Mucosa of stomach (tissue), 1 donor: Measurements from ENCODE around the gene PTBP2.

Source experiments
- H3K27me3 ChIP-seq: one replicate; pipeline ENCODE4 v1.7.0; 2013; ENCODE audit warnings: mild to moderate bottlenecking, low read length; ENCODE audit not compliant: control insufficient read depth, insufficient read depth
- H3K36me3 ChIP-seq: one replicate; pipeline ENCODE4 v1.7.0; 2013; ENCODE audit warnings: low read length; ENCODE audit not compliant: control insufficient read depth, insufficient read depth
- H3K4me1 ChIP-seq: one replicate; pipeline ENCODE4 v1.7.0; 2013; ENCODE audit warnings: mild to moderate bottlenecking, low read length; ENCODE audit not compliant: control insufficient read depth, insufficient read depth
- H3K4me3 ChIP-seq: one replicate; pipeline ENCODE4 v1.7.0; 2013; ENCODE audit warnings: low read length
- H3K9ac ChIP-seq: one replicate; pipeline ENCODE4 v1.7.0; 2013; ENCODE audit warnings: mild to moderate bottlenecking, low read length, moderate library complexity
- H3K9me3 ChIP-seq: one replicate; pipeline ENCODE4 v1.7.0; 2013; ENCODE audit warnings: mild to moderate bottlenecking, low read length, moderate library complexity; ENCODE audit not compliant: control insufficient read depth
- donor health status: Pancreatic carcinoma.

PTBP2 gene, protein sequence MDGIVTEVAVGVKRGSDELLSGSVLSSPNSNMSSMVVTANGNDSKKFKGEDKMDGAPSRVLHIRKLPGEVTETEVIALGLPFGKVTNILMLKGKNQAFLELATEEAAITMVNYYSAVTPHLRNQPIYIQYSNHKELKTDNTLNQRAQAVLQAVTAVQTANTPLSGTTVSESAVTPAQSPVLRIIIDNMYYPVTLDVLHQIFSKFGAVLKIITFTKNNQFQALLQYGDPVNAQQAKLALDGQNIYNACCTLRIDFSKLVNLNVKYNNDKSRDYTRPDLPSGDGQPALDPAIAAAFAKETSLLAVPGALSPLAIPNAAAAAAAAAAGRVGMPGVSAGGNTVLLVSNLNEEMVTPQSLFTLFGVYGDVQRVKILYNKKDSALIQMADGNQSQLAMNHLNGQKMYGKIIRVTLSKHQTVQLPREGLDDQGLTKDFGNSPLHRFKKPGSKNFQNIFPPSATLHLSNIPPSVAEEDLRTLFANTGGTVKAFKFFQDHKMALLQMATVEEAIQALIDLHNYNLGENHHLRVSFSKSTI

DNA sequence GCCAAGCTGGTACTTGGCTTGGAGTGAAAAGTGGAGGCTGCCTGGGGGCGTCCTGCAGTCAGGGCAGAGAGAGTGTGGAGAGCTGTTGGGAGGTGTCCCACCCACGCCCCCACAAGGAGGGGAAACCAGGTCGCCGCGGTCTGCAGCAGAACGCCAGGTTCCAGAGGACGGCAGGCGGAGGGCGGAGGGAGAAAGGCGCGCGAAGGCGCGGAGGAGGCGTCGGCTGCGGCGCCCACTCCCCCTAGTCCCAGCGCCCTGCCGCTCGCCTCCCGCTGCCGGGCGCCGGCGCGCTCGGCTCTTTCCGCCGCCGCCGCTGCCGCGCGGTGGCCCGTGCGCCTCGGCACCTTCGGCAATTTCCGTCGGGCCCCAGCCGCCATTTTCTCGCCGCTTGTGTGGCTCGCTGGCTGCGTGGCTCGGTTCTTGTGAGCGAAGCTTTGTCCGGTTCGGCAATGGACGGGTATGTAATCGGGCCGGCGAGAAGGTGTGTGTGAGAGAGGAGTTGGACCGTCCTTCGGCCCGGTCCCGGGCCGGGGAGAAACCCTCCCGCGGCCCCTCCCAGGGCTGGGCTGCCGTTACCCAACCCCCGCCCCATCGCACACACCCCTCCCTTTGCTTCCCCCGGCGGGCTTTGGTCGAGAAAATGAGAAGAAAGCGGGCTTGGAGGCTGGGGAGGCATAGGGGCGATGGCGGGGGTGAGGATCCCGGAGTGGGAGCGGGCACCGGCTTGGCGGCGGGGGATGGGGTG, at the start of gene PTBP2:
Gene PTBP2, plus strand, starts transcription at position 369 of the 745 bp plus-strand sequence. Its CDS starts 81 bp downstream, at position 450.
- Histone ChIP-seq H3K27me3 (no peaks in the 10 kb centered on the region), H3K4me1 (no peaks in the 10 kb centered on the region), H3K9ac (peak within 1 kb of the TSS; percentile 99), H3K36me3 (no peaks in the 10 kb centered on the region), H3K4me3 (peak within 1 kb of the TSS; percentile 39), H3K9me3 (no peaks in the 10 kb centered on the region)

DNA sequence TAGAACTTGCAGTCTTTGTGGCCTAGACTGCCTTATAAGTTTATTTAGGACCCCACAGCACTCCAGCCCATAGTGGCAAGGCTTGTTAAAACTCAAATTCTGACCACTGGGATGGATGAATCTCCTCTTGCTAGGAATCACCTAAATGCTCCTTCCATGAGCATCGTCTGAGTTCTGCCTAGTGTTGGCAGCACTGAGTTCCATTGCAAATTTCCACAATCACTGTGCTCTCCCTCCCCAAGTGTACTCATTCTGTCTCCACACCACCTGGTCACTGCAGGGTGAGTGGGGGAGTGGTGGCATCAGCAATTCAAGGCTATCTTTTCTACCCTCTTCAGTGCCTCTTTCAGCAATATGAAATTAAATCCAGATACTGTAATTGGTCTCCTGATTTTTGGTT, 46.7 kb upstream of the PTBP2 start:
- Histone ChIP-seq H3K27me3 (no peaks in the 10 kb centered on the region), H3K9me3 (no peaks in the 10 kb centered on the region), H3K4me3 (no peak overlapping the region), H3K4me1 (no peaks in the 10 kb centered on the region), H3K9ac (no peak overlapping the region), H3K36me3 (no peaks in the 10 kb centered on the region)

DNA sequence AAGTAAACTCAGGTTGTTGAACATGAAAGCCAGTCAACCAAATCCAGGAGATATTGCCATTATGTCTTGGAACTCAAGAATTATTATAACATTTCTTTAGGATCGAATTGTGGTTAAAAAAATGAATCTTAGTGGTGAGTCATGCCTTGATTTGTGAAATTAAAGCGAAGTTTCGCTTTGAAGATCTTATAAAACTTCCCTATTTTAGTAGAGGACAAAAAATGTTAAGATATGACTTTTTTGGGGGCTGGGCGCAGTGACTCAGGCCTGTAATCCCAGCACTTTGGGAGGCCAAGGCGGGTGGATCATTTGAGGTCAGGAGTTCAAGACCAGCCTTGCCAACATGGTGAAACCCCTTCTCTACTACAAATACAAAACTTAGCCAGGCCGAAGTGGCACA, 39.5 kb upstream of the PTBP2 start:
- Histone ChIP-seq H3K36me3 (no peaks in the 10 kb centered on the region), H3K9me3 (no peaks in the 10 kb centered on the region), H3K4me3 (no peak overlapping the region), H3K9ac (no peak overlapping the region), H3K27me3 (no peaks in the 10 kb centered on the region), H3K4me1 (no peaks in the 10 kb centered on the region)

DNA sequence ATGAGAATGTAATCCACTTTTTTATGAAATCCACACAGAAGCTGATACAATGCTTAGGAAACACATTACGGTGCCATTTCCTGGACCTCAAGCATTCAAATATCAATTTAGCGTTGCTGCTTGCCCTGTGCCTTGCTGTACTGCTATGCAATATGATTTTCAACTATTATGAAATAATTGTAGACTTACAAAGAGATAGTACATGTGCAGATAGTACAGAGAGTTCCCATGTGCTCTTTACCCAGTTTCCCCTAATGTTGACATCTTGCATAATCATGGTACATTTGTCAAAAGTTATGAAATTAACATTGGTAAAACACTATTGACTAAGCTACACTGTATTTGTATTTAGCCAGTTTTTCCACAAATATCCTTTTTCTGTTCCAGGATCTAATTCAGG, 37.7 kb upstream of the PTBP2 start:
- no peak overlapping the region for H3K9ac ChIP-seq
- H3K9me3 ChIP-seq: no peaks in the 10 kb centered on the region
- no peaks in the 10 kb centered on the region for H3K4me1 ChIP-seq
- no peak overlapping the region for H3K4me3 ChIP-seq
- no peaks in the 10 kb centered on the region for H3K27me3 ChIP-seq
- H3K36me3 ChIP-seq: no peaks in the 10 kb centered on the region

DNA sequence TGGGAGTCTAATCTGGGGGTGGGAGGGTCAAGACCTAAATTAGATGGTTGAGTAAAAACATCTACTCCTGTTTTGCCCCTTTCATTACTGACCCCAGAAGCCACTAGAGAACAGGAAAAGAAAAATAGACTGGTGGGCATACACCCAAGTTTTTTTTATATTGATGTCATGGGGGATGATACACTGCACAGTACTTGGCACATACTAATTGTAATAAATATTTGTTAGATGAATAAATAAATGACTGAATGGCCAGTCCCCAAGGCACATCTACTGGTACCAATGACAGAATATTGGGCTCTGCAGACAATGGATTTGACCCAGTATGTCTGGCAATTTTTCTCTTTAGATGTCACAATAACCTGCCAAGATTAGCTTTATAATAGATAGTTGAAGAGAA, 36.8 kb upstream of the PTBP2 start:
- H3K27me3 ChIP-seq: no peaks in the 10 kb centered on the region
- H3K9ac ChIP-seq: no peak overlapping the region
- no peak overlapping the region for H3K4me3 ChIP-seq
- no peaks in the 10 kb centered on the region for H3K4me1 ChIP-seq
- no peaks in the 10 kb centered on the region for H3K9me3 ChIP-seq
- no peaks in the 10 kb centered on the region for H3K36me3 ChIP-seq

DNA sequence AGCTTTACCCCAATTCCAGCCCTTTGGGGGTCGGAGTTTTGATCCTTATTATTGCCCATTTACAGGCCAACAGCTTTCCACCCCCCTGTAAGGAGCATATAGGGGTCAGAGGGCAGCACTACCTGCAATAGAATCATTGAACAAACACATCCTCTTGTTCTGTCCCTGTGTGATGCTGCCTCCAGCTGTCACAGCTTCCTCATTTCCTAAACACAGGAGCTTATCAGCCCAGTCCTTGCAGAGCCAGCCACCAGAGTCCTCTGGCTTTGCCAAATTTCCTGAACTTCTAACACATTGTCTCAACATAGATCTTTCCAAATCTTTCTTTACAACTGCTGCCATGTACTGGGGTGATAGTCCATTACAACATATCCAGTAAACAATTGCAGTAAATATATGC, 32.8 kb upstream of the PTBP2 start:
- Histone ChIP-seq H3K36me3 (no peaks in the 10 kb centered on the region), H3K4me3 (no peak overlapping the region), H3K9me3 (no peaks in the 10 kb centered on the region), H3K9ac (no peak overlapping the region), H3K4me1 (no peaks in the 10 kb centered on the region), H3K27me3 (no peaks in the 10 kb centered on the region)

DNA sequence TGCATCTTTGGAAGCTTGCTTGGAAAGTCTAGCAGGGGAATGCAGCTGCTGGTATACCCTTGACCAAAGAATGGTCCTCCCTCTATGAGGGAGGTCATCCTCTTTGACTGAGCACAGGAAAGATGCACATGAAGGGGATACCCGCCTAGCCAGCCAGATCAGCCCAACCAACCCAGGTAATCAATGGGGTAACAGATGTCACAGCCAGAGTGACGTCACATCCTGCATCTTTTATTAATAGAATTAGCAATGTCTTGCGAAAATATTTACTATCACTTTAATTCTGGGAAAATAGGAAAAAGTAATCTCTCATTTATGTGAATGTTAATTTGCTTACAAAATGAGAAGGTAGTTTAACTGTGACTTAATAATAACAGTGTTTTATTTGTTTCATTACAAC, 25.6 kb upstream of the PTBP2 start:
- no peak overlapping the region for H3K4me3 ChIP-seq
- no peaks in the 10 kb centered on the region for H3K4me1 ChIP-seq
- no peaks in the 10 kb centered on the region for H3K9me3 ChIP-seq
- no peaks in the 10 kb centered on the region for H3K27me3 ChIP-seq
- H3K9ac ChIP-seq: no peak overlapping the region
- H3K36me3 ChIP-seq: no peaks in the 10 kb centered on the region

DNA sequence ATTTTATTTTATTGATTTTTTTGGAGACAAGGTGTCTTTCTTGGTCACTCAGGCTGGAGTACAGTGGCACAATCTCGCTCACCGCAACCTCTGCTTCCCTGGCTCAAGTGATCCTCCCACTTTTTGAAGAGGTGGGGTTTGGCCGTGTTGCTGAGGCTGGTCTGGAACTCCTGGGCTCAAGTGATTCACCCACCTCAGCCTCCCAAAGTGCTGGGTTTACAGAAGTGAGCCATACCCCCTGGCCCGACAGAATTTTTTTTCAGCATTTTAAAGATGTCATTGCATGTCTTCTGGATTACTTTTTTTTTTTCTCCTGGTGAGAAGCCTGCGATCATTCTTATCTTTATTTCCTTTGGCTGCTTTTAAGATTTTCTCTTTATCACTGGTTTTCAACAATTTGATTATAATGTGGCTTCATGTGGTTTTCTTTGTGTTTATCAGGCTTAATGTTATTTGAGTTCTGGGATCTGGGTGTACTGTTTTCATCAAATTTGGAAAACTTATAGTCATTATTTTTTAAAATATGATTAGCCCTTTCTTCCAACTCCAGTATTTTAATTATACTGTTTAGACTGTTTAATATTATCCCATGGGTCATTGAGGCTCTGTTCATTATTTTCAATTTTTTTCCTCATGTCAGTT, 23.1 kb upstream of the PTBP2 start:
- no peaks in the 10 kb centered on the region for H3K4me1 ChIP-seq
- no peak overlapping the region for H3K9ac ChIP-seq
- no peaks in the 10 kb centered on the region for H3K9me3 ChIP-seq
- H3K4me3 ChIP-seq: no peak overlapping the region
- H3K36me3 ChIP-seq: no peaks in the 10 kb centered on the region
- H3K27me3 ChIP-seq: no peaks in the 10 kb centered on the region

DNA sequence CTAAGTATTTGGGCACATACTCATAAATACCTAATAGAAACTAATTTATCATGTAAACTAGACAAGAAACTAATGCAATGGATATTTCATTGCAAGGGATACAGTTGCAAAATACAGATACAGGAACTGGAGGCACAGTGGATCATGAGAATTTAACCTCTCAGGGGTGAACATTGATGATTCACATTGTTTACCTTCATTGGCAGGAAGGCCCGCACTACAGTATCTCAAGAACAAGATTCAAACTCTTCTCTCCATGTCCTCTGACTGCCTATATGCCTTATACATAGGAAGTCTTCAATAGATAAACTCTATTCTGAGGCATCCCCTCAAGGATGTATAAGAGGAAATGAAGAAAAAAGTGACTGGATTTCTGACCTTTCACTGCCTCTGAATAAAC, 18.4 kb upstream of the PTBP2 start:
- H3K27me3 ChIP-seq: no peaks in the 10 kb centered on the region
- H3K4me3 ChIP-seq: no peak overlapping the region
- no peak overlapping the region for H3K9ac ChIP-seq
- no peaks in the 10 kb centered on the region for H3K36me3 ChIP-seq
- no peaks in the 10 kb centered on the region for H3K4me1 ChIP-seq
- no peaks in the 10 kb centered on the region for H3K9me3 ChIP-seq

DNA sequence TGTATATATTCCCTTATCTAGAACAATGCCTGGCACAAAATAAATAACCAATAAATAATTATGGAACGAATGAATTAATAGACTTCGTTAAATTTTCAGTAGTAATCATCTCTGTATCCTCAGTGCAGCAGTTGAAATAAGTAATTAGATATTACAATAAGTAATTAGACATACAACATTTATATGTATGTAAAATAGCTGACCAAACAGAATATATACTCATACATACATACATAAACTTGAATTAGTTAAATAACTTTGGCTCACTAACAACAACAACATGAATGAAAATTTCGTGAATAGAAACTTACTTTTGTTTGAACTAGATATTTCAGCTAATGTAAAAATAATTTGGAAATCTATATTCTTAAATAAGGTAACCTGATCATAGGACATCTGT, 14.6 kb upstream of the PTBP2 start:
- Histone ChIP-seq H3K4me3 (no peak overlapping the region), H3K4me1 (no peaks in the 10 kb centered on the region), H3K9ac (no peak overlapping the region), H3K36me3 (no peaks in the 10 kb centered on the region), H3K27me3 (no peaks in the 10 kb centered on the region), H3K9me3 (no peaks in the 10 kb centered on the region)

DNA sequence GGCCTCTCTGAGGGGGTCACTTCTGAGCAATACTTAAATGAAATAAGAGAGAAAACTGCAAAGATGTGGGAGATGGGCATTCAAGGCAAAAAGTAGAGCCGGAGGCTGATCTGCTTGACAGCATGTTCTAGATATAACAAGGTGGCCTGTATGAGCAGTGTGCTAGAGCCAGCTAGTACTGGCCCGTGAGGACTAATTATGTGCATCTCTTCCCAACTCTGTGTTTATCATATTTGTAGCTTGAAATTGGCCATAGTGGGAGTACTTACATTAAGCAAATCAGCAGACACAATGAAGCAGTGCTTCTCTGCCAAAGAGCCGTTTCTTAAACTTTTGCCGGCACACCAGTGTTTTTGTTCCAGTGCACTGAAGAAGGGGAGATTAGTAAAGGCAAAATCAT, 13.1 kb upstream of the PTBP2 start:
- Histone ChIP-seq H3K27me3 (no peaks in the 10 kb centered on the region), H3K9ac (no peak overlapping the region), H3K9me3 (no peaks in the 10 kb centered on the region), H3K4me3 (no peak overlapping the region), H3K4me1 (no peaks in the 10 kb centered on the region), H3K36me3 (no peaks in the 10 kb centered on the region)
